IPS-15b (cell line): ENCODE measurements around the gene DNAH5.

Experiments used
- H3K27me3 ChIP-seq: one replicate; pipeline ENCODE4 v1.6.1; 2013; ENCODE audit warnings: low read length; ENCODE audit not compliant: control insufficient read depth, insufficient read depth
- H3K36me3 ChIP-seq: one replicate; pipeline ENCODE4 v1.6.1; 2013; ENCODE audit warnings: low read length; ENCODE audit not compliant: control insufficient read depth, insufficient read depth
- H3K4me1 ChIP-seq: one replicate; pipeline ENCODE4 v1.6.1; 2013; ENCODE audit warnings: mild to moderate bottlenecking, low read length; ENCODE audit not compliant: control insufficient read depth, insufficient read depth
- H3K4me3 ChIP-seq: one replicate; pipeline ENCODE4 v1.5.1; 2013; ENCODE audit warnings: low read depth, low read length
- H3K9ac ChIP-seq: one replicate; pipeline ENCODE4 v1.6.1; 2013; ENCODE audit warnings: low read depth, mild to moderate bottlenecking, low read length
- H3K9me3 ChIP-seq: one replicate; pipeline ENCODE4 v1.6.1; 2013; ENCODE audit warnings: mild to moderate bottlenecking, low read length; ENCODE audit not compliant: control insufficient read depth, insufficient read depth

The DNAH5 gene

GRCh38 chr5:13934125-13934524, 10.4 kb downstream of the DNAH5 start:
- Histone ChIP-seq H3K4me1 (peaks cover under 1% of the 10 kb centered on the region), H3K36me3 (no peaks in the 10 kb centered on the region), H3K9me3 (no peaks in the 10 kb centered on the region), H3K9ac (no peak overlapping the region), H3K27me3 (no peaks in the 10 kb centered on the region), H3K4me3 (no peak overlapping the region)

DNA sequence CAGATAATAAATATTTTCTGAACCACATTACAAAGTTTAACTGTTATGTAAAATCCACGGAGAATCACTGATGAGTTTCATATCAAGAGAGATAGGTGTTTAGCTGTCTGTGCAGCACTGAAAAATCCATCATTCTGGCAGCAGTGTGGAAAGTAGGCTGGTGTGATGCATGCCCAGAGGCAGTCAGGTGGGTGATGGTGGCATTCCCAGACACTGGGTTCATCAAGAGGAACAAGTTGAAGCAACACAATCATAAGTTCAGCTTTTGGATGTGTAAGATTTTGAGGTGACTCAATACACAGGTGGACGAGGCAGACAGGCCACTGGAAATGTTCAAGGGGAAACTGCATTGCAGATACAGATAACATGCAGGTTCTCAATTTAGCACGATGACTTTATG, 11.9 kb downstream of the DNAH5 start:
- H3K27me3 ChIP-seq = no peaks in the 10 kb centered on the region
- no peaks in the 10 kb centered on the region for H3K9me3 ChIP-seq
- no peak overlapping the region for H3K9ac ChIP-seq
- H3K4me1 ChIP-seq = no peaks in the 10 kb centered on the region
- H3K4me3 ChIP-seq = no peak overlapping the region
- no peaks in the 10 kb centered on the region for H3K36me3 ChIP-seq

DNA sequence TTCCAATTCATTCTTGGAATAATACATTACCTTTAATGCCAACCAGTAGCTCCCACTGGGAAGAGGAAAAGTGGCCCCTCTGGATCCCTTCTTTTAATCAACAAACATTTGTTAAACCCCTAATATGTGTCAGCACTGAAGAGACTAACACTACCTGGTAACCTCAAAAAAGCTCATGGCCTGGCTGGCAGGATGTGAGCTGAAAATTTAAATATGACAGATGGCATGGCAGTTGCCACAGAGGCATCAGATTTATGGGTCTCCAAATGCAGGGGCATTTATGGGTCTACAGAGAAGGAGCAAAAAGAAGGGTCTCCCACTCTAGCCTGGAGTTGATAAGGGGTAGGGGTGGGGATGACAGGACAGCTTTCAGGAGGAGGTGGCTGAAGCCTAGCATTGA, 12.5 kb downstream of the DNAH5 start:
- Histone ChIP-seq H3K4me1 (no peaks in the 10 kb centered on the region), H3K36me3 (no peaks in the 10 kb centered on the region), H3K9me3 (no peaks in the 10 kb centered on the region), H3K4me3 (no peak overlapping the region), H3K9ac (no peak overlapping the region), H3K27me3 (no peaks in the 10 kb centered on the region)

- no peak overlapping the region for H3K9ac ChIP-seq
- no peaks in the 10 kb centered on the region for H3K36me3 ChIP-seq
- H3K4me1 ChIP-seq = no peaks in the 10 kb centered on the region
- no peak overlapping the region for H3K4me3 ChIP-seq
- H3K9me3 ChIP-seq = no peaks in the 10 kb centered on the region
- H3K27me3 ChIP-seq = no peaks in the 10 kb centered on the region
Observed at GRCh38 chr5:13930541-13931171, 13.8 kb downstream of the DNAH5 start.

DNA sequence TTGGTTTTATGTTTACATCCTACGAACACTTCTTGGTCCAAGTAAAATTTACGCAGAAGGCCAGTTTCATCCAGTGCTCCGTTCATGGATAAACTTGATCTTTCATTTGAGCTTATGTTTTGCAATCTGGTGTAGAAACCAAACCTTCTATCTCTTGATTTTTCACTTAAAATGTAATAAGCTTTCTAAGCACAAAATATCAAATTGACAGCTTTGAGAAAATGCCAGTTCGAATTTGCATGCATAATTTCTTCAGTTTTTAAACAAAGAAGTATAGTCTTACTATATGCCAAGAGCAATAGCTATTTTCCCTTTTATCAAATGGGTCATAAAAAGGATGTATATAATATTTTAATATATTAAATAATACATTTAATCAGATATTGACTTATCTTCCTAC, 17.8 kb downstream of the DNAH5 start:
- Histone ChIP-seq H3K9ac (no peak overlapping the region), H3K36me3 (no peaks in the 10 kb centered on the region)

DNA sequence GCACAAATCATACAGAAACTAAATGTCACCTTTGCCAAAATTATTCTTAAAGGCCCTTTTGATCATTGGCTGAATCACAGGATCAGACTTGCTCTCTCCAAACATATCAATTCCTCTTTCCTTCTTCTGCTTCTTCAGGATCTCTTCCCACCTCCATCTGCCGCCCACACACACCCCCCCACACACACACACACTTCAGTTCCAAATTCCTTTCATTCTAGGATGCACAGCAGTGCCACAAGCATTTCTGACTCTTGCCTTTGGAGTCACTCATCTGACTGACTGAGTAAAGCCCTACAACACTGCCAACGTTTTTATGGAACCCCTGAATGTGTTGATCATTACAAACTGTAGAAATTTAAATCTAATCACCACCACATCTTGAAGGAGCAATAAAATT, 22.9 kb downstream of the DNAH5 start:
- H3K27me3 ChIP-seq = no peaks in the 10 kb centered on the region
- H3K4me1 ChIP-seq = no peaks in the 10 kb centered on the region
- H3K9me3 ChIP-seq = no peaks in the 10 kb centered on the region
- H3K4me3 ChIP-seq = no peak overlapping the region
- no peaks in the 10 kb centered on the region for H3K36me3 ChIP-seq
- H3K9ac ChIP-seq = no peak overlapping the region

More for the DNA sequence above, 17.8 kb downstream of the DNAH5 start:
- Histone ChIP-seq H3K9me3 (no peaks in the 10 kb centered on the region), H3K4me3 (no peak overlapping the region), H3K4me1 (no peaks in the 10 kb centered on the region), H3K27me3 (no peaks in the 10 kb centered on the region)

- H3K36me3 ChIP-seq = no peaks in the 10 kb centered on the region
- H3K9me3 ChIP-seq = no peaks in the 10 kb centered on the region
- H3K4me1 ChIP-seq = no peaks in the 10 kb centered on the region
- no peaks in the 10 kb centered on the region for H3K27me3 ChIP-seq
- no peak overlapping the region for H3K4me3 ChIP-seq
- no peak overlapping the region for H3K9ac ChIP-seq
Observed at GRCh38 chr5:13919786-13920185, 24.7 kb downstream of the DNAH5 start.

GRCh38 chr5:13919087-13919486, 25.4 kb downstream of the DNAH5 start:
- H3K9me3 ChIP-seq = no peaks in the 10 kb centered on the region
- no peaks in the 10 kb centered on the region for H3K4me1 ChIP-seq
- H3K4me3 ChIP-seq = no peak overlapping the region
- no peaks in the 10 kb centered on the region for H3K36me3 ChIP-seq
- no peak overlapping the region for H3K9ac ChIP-seq
- no peaks in the 10 kb centered on the region for H3K27me3 ChIP-seq

- Histone ChIP-seq H3K9ac (no peak overlapping the region), H3K27me3 (no peaks in the 10 kb centered on the region), H3K36me3 (no peaks in the 10 kb centered on the region), H3K4me1 (no peaks in the 10 kb centered on the region), H3K4me3 (no peak overlapping the region), H3K9me3 (no peaks in the 10 kb centered on the region)
Observed at GRCh38 chr5:13917061-13917460, 27.4 kb downstream of the DNAH5 start.

DNA sequence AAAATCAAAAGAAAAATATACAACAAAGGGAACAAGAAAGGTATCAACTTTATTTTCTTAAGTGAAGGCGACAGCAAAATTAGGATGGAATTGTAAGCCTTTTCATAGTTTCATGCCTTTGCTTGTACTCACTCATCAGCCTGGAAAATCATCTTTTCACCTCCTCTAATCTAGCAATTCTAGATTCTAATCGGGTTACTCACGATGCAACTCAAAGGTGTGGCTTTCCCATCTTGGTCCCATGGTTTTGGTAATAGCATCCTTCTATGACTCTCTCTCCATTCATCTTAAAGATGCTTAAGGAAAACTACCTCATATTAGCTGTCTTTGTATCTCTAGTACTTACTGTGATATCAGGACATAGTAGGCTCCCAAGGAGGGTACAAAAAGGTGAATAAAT, 30.5 kb downstream of the DNAH5 start:
- Histone ChIP-seq H3K36me3 (no peaks in the 10 kb centered on the region), H3K4me3 (no peak overlapping the region), H3K9ac (no peak overlapping the region), H3K4me1 (no peaks in the 10 kb centered on the region), H3K27me3 (no peaks in the 10 kb centered on the region), H3K9me3 (no peaks in the 10 kb centered on the region)

DNA sequence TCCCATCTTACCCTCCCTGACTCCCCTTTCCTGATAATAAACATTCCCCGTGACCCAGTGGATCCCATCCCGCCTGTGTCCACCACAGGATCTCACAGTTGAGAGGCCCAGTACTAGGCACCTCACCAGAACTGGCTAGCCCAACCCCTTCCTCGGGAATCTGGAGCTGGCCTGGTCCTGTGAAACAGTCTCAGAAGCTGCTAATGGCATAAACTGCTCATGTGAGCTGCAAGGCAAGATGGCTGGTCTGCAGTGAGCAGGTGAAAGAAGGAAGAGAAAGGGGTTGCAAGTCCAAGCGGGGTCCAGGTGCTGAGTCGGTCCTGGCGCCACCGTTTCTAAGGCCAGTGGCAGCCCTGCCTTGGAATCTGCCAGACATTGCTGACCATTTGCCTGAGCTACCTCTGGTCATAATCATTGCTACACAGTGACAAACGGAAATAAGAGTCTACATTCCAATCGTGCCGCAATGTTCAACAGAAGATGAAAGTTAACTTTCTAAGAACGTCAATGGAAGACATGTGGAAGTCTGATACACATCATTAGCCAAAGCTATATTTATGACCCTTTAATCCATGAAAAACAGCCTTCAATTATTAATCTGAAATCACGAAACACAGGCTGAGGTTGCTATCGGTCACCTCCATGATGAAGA, 33.7 kb downstream of the DNAH5 start:
- Histone ChIP-seq H3K4me1 (no peaks in the 10 kb centered on the region), H3K4me3 (no peak overlapping the region)

GRCh38 chr5:13910201-13910600, 34.3 kb downstream of the DNAH5 start:
- Histone ChIP-seq H3K4me1 (no peaks in the 10 kb centered on the region), H3K9ac (no peak overlapping the region), H3K4me3 (no peak overlapping the region), H3K36me3 (no peaks in the 10 kb centered on the region), H3K9me3 (no peaks in the 10 kb centered on the region), H3K27me3 (no peaks in the 10 kb centered on the region)

More for the DNA sequence above, 33.7 kb downstream of the DNAH5 start:
- H3K27me3 ChIP-seq = no peaks in the 10 kb centered on the region
- no peak overlapping the region for H3K9ac ChIP-seq
- no peaks in the 10 kb centered on the region for H3K9me3 ChIP-seq
- H3K36me3 ChIP-seq = no peaks in the 10 kb centered on the region
